GM12878 (cell line): ENCODE data around the gene STON2. TPM values are rescaled to one million over a fixed set of nuclear protein-coding genes. Genes with fewer than 3 reads are reported as not detected.

Experiments used
- ATAC-seq: fragments of 200-7000 bp; cut with Tn5 transposase; 3 replicates; pipeline ENCODE4 v1.9.1; 2020; ENCODE audit warnings: mild to moderate bottlenecking, moderate library complexity
- BruUV-seq: library from RNA; stranded (reverse); fragments of 400-500 nt; replicated peaks from 2 replicates; lab custom pipeline; 2021; lab: Mats Ljungman, UMichigan
- CTCF ChIA-PET: fragments of 300-600 bp; sonication (Branson Sonifier 250); formaldehyde crosslinking; extraction: SDS; loops from one replicate; lab custom pipeline; 2021; ENCODE audit warnings: inconsistent platforms; lab: Yijun Ruan, JAX
- POLR2A ChIA-PET: fragments of 350-600 bp; formaldehyde crosslinking; extraction: SDS; loops from one replicate; lab custom pipeline; 2021; ENCODE audit warnings: inconsistent platforms; lab: Charles Lee
- RAD21 ChIA-PET: fragments of 300-600 bp; sonication (Branson Sonifier 250); formaldehyde crosslinking; loops from one replicate; lab custom pipeline; 2023; ENCODE audit warnings: antibody characterized with exemption; ENCODE audit not compliant: unreplicated experiment; lab: Charles Lee
- SMC1A ChIA-PET: fragments of 300-600 bp; sonication (Branson Sonifier 250); formaldehyde crosslinking; loops from one replicate; lab custom pipeline; 2023; ENCODE audit not compliant: unreplicated experiment, uncharacterized antibody; lab: Charles Lee
- DNase-seq: peaks from one replicate; pipeline ENCODE4 v3.0.0-alpha.2; 2011; ENCODE audit warnings: low read depth, low spot score
- FAIRE-seq: peaks from 3 replicates; lab custom pipeline; 2011; peaks lifted over from hg19 to GRCh38; lab: Jason Lieb, UNC
- H2AFZ ChIP-seq: 2 replicates; pipeline ENCODE4 v1.6.0; 2011; ENCODE audit warnings: low read depth, low read length, control low read depth; ENCODE audit not compliant: control insufficient read depth
- H3K27ac ChIP-seq: 2 replicates; pipeline ENCODE4 v1.5.1; 2011; ENCODE audit warnings: control low read depth; ENCODE audit not compliant: control insufficient read depth, insufficient read depth
- H3K27me3 ChIP-seq, 2 experiments: replicated peaks in 1 of 2; 2 replicates each; pipeline versions ENCODE4 v1.6.0 to v1.6.1; 2011; ENCODE audit warnings: low read length in 1 of 2; ENCODE audit not compliant: control insufficient read depth in 2 of 2, insufficient read depth in 2 of 2
- H3K36me3 ChIP-seq, 2 experiments: 2 replicates each; pipeline ENCODE4 v1.5.1; 2011; ENCODE audit warnings: low read length in 1 of 2; ENCODE audit not compliant: control insufficient read depth in 2 of 2, insufficient read depth in 2 of 2
- H3K4me1 ChIP-seq: 2 replicates; pipeline ENCODE4 v1.6.1; 2011; ENCODE audit warnings: mild to moderate bottlenecking, low read length, moderate library complexity, mixed read lengths; ENCODE audit not compliant: control insufficient read depth, insufficient read depth
- H3K4me2 ChIP-seq: 2 replicates; pipeline ENCODE4 v1.6.0; 2011; ENCODE audit warnings: control low read depth; ENCODE audit not compliant: control insufficient read depth, insufficient read depth
- H3K4me3 ChIP-seq: fragments of 200-600 bp; sonication (generic); 2 replicates; pipeline ENCODE4 v1.5.1; 2016
- H3K79me2 ChIP-seq: 2 replicates; pipeline ENCODE4 v1.6.0; 2011; ENCODE audit warnings: low read length; ENCODE audit not compliant: control insufficient read depth, insufficient read depth
- H3K9ac ChIP-seq: 2 replicates; pipeline ENCODE4 v1.8.0; 2011; ENCODE audit warnings: low read length, control low read depth, mixed read lengths; ENCODE audit not compliant: control insufficient read depth, insufficient read depth
- H3K9me3 ChIP-seq: replicated peaks from 3 replicates; pipeline ENCODE4 v1.5.1; 2011; ENCODE audit warnings: mild to moderate bottlenecking, low read length; ENCODE audit not compliant: control insufficient read depth, insufficient read depth
- H4K20me1 ChIP-seq: 2 replicates; pipeline ENCODE4 v1.6.0; 2011; ENCODE audit not compliant: control insufficient read depth, insufficient read depth
- EP300 ChIP-seq, 2 experiments: fragments of 150-350 bp in 1 of 2; IDR thresholded peaks; 2 replicates each; pipeline ENCODE4 v1.6.1; 2011 to 2012; ENCODE audit warnings: low read depth in 2 of 2, low read length in 2 of 2, borderline replicate concordance in 1 of 2, improper control_type of control experiment in 1 of 2, inconsistent platforms in 1 of 2; ENCODE audit not compliant: control insufficient read depth in 1 of 2
- FOS ChIP-seq: IDR thresholded peaks from 3 replicates; pipeline ENCODE4 v1.6.1; 2011; ENCODE audit warnings: borderline replicate concordance; ENCODE audit not compliant: insufficient read length; ENCODE audit errors: extremely low read depth
- JUNB ChIP-seq: IDR thresholded peaks from 2 replicates; pipeline ENCODE4 v1.6.1; 2016; ENCODE audit warnings: antibody characterized with exemption, mild to moderate bottlenecking
- MEF2A ChIP-seq: IDR thresholded peaks from 2 replicates; pipeline ENCODE4 v1.6.1; 2011; ENCODE audit warnings: low read depth, mild to moderate bottlenecking, low read length, moderate library complexity; ENCODE audit not compliant: insufficient read depth
- NR2C2 ChIP-seq: IDR thresholded peaks from 2 replicates; pipeline ENCODE4 v1.6.1; 2011; ENCODE audit warnings: borderline replicate concordance, low read depth; ENCODE audit not compliant: control insufficient read depth, insufficient read length
- NR2F1 ChIP-seq: fragments of 450-650 bp; conservative IDR thresholded peaks from 2 replicates; pipeline ENCODE4 v1.6.1; 2017; ENCODE audit warnings: mild to moderate bottlenecking
- POLR2AphosphoS5 ChIP-seq: IDR thresholded peaks from 2 replicates; pipeline ENCODE4 v1.6.1; 2011; ENCODE audit warnings: mild to moderate bottlenecking, low read length, inconsistent platforms
- SMAD1 ChIP-seq: fragments of 450-650 bp; IDR thresholded peaks from 2 replicates; pipeline ENCODE4 v1.6.1; 2018; ENCODE audit warnings: mild to moderate bottlenecking, low read depth; ENCODE audit not compliant: partially characterized antibody
- SMARCA5 ChIP-seq: fragments of 450-650 bp; IDR thresholded peaks from 2 replicates; pipeline ENCODE4 v1.6.1; 2017; ENCODE audit warnings: mild to moderate bottlenecking
- SREBF1 ChIP-seq: IDR thresholded peaks from 2 replicates; pipeline ENCODE4 v1.6.1; 2012; ENCODE audit warnings: mild to moderate bottlenecking, low read length
- ZBED1 ChIP-seq: IDR thresholded peaks from 2 replicates; pipeline ENCODE4 v1.6.1; 2016; ENCODE audit warnings: borderline replicate concordance
- ZNF24 ChIP-seq: fragments of 450-650 bp; IDR thresholded peaks from 2 replicates; pipeline ENCODE4 v1.6.1; 2017; ENCODE audit warnings: antibody characterized with exemption, mild to moderate bottlenecking
- WGBS: methylation state at CpG from one replicate; pipeline ENCODE4 v1.1.6; 2016; ENCODE audit warnings: low lambda C conversion rate; ENCODE audit not compliant: insufficient replicate concordance, insufficient coverage; ENCODE audit errors: missing lambda C conversion rate; 5-methylcytosine and 5-hydroxymethylcytosine counted together
- in situ Hi-C: fragments of 300-500 bp; cut with MboI; formaldehyde crosslinking; loops from 9 replicates; pipeline ENCODE4 v1.14.3; 2018; ENCODE audit warnings: mixed read lengths
- intact Hi-C: fragments of 100-400 bp; cut with micrococcal nuclease; formaldehyde crosslinking; loops from one replicate; pipeline ENCODE4 v1.14.2; 2022; ENCODE audit not compliant: unreplicated experiment
- polyA plus RNA-seq, 11 experiments: library from polyadenylated mRNA; depleted of rRNA in 4 of 11; unstranded in 6 of 11; stranded (reverse) in 5 of 11; fragments of >200 nt; fragmentation: Nextera tagmentation in 4 of 11; fragmentation: Illumina TruSeq in 1 of 11; extraction: Ambion mirVana in 4 of 11; extraction: Trizol in 1 of 11; gene quantifications; 1 replicate in 1 of 11; 2 replicates in 10 of 11; pipeline versions ENCODE4 v1.2.1 to v1.2.3, GENCODE V29; 2011 to 2016; ENCODE audit warnings: inconsistent platforms in 2 of 11, missing spikeins in 2 of 11, low read depth in 1 of 11
- total RNA-seq, 4 experiments: library from RNA; depleted of rRNA in 3 of 4; stranded (reverse); fragments of >200 nt in 3 of 4; fragmentation: Illumina TruSeq in 1 of 4; extraction: Trizol in 1 of 4; gene quantifications; 2 replicates each; pipeline versions ENCODE4 v1.2.1 to v1.2.3, GENCODE V29; 2013 to 2021
- TF ChIP-seq, protein P1 (sequence below): IDR thresholded peaks from 2 replicates; pipeline ENCODE4 v1.6.1; 2012; ENCODE audit warnings: low read depth, low read length, improper control_type of control experiment
- TF ChIP-seq, protein P2 (sequence below): IDR thresholded peaks from 2 replicates; pipeline ENCODE4 v1.6.1; 2011; ENCODE audit warnings: borderline replicate concordance, low read depth, mild to moderate bottlenecking, moderate library complexity, low read length; ENCODE audit not compliant: insufficient read depth, poor library complexity, severe bottlenecking
- TF ChIP-seq, protein P3 (sequence below): IDR thresholded peaks from 2 replicates; pipeline ENCODE4 v1.6.1; 2011; ENCODE audit warnings: borderline replicate concordance, low read depth, mild to moderate bottlenecking, moderate library complexity, mixed read lengths, low read length; ENCODE audit not compliant: insufficient read depth; ENCODE audit errors: extremely low read length
- TF ChIP-seq, protein P4 (sequence below): IDR thresholded peaks from 2 replicates; pipeline ENCODE4 v1.6.1; 2012; ENCODE audit warnings: mild to moderate bottlenecking, low read depth, low read length

Gene STON2
- total and polyA plus RNA-seq, 10 of the 15 experiments (the other 5 are each of a cell fraction or from before 2014, with no cell fraction given) = 0.03 to 0.13 (median 0.03) TPM; not detected in 7

DNA sequence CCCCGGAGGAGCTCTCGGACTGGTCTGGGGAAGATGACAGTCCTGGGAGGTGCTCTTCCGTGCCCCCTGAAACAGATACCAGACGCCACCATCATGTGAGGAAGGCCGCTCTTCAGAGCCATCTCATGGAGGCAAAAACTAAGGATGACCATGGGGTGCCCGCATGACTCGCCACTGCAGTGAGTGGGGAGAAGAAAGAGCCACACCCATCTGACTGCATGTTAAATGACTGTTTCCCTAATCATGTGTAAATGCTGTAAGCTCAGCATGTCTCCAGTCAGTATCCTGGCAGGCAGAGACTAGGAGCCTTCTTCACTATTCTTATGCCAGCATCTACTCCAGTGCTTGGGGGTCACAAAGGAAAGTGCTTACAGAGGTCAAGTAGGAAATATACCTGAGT is 4.0 kb downstream of the STON2 start (continued):
- TF ChIP-seq, protein P1, sequence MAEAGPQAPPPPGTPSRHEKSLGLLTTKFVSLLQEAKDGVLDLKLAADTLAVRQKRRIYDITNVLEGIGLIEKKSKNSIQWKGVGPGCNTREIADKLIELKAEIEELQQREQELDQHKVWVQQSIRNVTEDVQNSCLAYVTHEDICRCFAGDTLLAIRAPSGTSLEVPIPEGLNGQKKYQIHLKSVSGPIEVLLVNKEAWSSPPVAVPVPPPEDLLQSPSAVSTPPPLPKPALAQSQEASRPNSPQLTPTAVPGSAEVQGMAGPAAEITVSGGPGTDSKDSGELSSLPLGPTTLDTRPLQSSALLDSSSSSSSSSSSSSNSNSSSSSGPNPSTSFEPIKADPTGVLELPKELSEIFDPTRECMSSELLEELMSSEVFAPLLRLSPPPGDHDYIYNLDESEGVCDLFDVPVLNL = no peak

- Histone ChIP-seq H3K79me2 (no peaks in the 10 kb centered on the region), H3K36me3 (no peaks in the 10 kb centered on the region), H3K4me3 (no peak overlapping the region), H3K27ac (no peak overlapping the region), H3K9ac (no peak overlapping the region), H4K20me1 (no peaks in the 10 kb centered on the region), H3K4me2 (no peak overlapping the region), H3K27me3 (no peaks in the 10 kb centered on the region), H2AFZ (no peak overlapping the region), H3K4me1 (no peaks in the 10 kb centered on the region), H3K9me3 (no peaks in the 10 kb centered on the region)
- in situ Hi-C loops (no loop called here), intact Hi-C loops (no loop called here)
- DNase-seq (no peak), ATAC-seq (no peak), FAIRE-seq (no peak)
- no TSS peak for BruUV-seq
- POLR2A ChIA-PET = no interaction called here
- CTCF ChIA-PET = no interaction called here
- SMC1A ChIA-PET = no interaction called here
- WGBS = 0% methylated on average over 1 of the region's 1 CpG
- TF ChIP-seq NR2F1 (no peak), SMARCA5 (no peak), SREBF1 (no peak), POLR2AphosphoS5 (no peak), EP300 (IDR thresholded peaks at IDR 0.05; ENCODE audit: borderline replicate concordance in 1 of 2, control insufficient read depth in 1 of 2, low read depth in 2 of 2, low read length in 2 of 2) (no peak), JUNB (no peak), SMAD1 (no peak), ZNF24 (no peak), NR2C2 (no peak), MEF2A (no peak), ZBED1 (no peak), FOS (no peak)
- TF ChIP-seq, protein P2, sequence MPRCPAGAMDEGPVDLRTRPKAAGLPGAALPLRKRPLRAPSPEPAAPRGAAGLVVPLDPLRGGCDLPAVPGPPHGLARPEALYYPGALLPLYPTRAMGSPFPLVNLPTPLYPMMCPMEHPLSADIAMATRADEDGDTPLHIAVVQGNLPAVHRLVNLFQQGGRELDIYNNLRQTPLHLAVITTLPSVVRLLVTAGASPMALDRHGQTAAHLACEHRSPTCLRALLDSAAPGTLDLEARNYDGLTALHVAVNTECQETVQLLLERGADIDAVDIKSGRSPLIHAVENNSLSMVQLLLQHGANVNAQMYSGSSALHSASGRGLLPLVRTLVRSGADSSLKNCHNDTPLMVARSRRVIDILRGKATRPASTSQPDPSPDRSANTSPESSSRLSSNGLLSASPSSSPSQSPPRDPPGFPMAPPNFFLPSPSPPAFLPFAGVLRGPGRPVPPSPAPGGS = no peak
- TF ChIP-seq, protein P3, sequence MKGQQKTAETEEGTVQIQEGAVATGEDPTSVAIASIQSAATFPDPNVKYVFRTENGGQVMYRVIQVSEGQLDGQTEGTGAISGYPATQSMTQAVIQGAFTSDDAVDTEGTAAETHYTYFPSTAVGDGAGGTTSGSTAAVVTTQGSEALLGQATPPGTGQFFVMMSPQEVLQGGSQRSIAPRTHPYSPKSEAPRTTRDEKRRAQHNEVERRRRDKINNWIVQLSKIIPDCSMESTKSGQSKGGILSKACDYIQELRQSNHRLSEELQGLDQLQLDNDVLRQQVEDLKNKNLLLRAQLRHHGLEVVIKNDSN = no peak
- TF ChIP-seq, protein P4, sequence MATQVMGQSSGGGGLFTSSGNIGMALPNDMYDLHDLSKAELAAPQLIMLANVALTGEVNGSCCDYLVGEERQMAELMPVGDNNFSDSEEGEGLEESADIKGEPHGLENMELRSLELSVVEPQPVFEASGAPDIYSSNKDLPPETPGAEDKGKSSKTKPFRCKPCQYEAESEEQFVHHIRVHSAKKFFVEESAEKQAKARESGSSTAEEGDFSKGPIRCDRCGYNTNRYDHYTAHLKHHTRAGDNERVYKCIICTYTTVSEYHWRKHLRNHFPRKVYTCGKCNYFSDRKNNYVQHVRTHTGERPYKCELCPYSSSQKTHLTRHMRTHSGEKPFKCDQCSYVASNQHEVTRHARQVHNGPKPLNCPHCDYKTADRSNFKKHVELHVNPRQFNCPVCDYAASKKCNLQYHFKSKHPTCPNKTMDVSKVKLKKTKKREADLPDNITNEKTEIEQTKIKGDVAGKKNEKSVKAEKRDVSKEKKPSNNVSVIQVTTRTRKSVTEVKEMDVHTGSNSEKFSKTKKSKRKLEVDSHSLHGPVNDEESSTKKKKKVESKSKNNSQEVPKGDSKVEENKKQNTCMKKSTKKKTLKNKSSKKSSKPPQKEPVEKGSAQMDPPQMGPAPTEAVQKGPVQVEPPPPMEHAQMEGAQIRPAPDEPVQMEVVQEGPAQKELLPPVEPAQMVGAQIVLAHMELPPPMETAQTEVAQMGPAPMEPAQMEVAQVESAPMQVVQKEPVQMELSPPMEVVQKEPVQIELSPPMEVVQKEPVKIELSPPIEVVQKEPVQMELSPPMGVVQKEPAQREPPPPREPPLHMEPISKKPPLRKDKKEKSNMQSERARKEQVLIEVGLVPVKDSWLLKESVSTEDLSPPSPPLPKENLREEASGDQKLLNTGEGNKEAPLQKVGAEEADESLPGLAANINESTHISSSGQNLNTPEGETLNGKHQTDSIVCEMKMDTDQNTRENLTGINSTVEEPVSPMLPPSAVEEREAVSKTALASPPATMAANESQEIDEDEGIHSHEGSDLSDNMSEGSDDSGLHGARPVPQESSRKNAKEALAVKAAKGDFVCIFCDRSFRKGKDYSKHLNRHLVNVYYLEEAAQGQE = no peak
- RAD21 ChIA-PET = no interaction called here
Observed at GRCh38 chr14:81394739-81395138, 5.4 kb downstream of the STON2 start.
